HG03354 (cell line): ENCODE results near the gene SLC5A2.
"Not testable (repeated sequence)": the region's sequence is repeated elsewhere in the genome, so short reads cannot be mapped to it uniquely, and the experiment has no call there.

Source experiments
- ATAC-seq: cut with Tn5 transposase; IDR thresholded peaks from one replicate; pipeline ENCODE4 v1.9.1; 2021; ENCODE audit warnings: mild to moderate bottlenecking; ENCODE audit not compliant: unreplicated experiment, poor library complexity, severe bottlenecking

The SLC5A2 gene

GRCh38 chr16:31519759-31520431, 37.0 kb downstream of the SLC5A2 start:
- no peak for ATAC-seq

DNA sequence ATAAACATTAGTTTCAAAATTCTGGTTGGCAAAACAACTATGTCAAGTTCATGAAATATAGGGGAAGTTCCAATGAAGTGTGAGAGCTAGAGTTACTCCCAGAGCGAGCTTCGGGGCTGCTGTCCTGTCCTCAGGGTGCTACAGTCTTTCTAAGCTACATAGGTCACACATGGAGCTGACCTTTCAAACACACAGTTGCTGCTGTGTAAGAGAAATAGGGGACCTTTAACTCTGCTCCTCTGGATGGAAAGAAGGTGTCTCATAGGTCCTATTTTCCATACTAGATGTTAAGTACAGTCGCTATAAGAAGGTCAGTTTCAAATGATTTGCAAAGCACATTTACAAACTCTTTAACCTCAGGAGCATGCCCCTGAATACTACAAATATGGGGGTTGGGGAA, 38.4 kb downstream of the SLC5A2 start:
- no peak for ATAC-seq

DNA sequence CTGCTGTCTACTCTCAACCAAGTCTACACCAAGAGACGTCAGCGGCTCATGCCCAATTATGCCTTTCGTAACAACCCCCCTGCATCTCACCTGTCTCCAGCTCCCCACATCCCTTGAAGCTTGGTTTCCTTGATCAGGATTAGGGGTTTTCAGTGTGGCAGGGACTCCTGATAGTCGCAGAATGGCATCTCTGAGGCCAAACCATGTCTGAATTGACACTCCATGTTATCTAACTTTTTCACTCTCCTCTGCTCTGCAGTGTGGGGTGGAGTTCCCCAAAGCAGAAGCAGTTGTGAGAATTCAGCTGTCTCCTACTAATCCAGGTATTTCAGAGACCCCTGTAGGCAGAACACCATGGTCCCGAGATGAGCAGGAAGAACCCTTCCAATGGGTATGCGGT, 39.1 kb downstream of the SLC5A2 start:
- no peak for ATAC-seq

- not testable (repeated sequence) for ATAC-seq
Observed at GRCh38 chr16:31523768-31524167, 40.8 kb downstream of the SLC5A2 start.

DNA sequence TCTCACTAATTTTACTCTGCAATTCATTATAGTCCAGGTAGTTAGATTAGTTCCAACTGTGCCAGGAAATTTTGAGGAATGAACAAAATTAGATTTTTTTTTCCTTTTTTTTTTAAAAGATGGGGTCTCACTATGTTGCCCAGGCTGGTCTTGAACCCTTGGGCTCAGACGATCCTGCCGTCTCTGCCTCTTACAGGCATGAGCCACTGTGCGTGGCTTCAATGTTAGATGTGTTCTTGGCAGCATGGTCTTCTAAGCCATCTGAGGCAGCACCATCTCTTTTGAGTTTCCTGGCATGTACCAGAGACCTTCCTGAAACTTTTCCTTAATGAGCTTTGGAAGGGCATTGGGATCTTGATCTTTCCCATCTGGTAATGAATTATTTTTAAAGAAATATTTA, 42.2 kb downstream of the SLC5A2 start:
- no peak for ATAC-seq

DNA sequence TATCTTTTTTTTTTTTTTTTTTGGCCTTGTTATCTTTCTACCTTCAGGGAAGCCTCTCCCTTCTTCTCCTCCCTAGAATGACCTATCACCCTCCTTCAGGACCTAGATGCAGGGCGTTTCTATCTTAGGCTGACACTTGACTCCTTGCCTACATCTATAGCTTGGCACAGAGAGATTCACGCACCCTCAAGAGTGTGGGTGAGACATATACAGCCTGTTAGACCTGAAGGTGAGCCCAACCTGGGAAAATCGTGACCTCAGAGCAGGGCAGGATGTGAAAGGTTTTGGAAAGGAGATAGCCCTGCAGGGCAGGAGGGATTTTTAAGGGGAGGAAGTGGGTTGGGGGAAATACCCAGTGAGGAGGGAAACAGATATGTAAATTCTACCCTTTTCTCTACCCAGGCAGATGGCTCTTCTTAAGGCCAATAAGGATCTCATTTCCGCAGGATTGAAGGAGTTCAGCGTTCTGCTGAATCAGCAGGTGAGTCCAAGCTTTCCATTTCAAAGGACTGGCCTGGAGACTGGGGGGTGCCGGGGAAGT, 44.9 kb downstream of the SLC5A2 start, which contains the start of gene AHSP:
AHSP (plus strand) TSS at position 167 of the 541 bp plus-strand sequence; CDS start at position 407, 240 bp downstream.
- no peak for ATAC-seq

GRCh38 chr16:31528523-31529107, 45.7 kb downstream of the SLC5A2 start:
- no peak for ATAC-seq

- ATAC-seq: no peak
Observed at GRCh38 chr16:31529108-31529936, 46.4 kb downstream of the SLC5A2 start.

DNA sequence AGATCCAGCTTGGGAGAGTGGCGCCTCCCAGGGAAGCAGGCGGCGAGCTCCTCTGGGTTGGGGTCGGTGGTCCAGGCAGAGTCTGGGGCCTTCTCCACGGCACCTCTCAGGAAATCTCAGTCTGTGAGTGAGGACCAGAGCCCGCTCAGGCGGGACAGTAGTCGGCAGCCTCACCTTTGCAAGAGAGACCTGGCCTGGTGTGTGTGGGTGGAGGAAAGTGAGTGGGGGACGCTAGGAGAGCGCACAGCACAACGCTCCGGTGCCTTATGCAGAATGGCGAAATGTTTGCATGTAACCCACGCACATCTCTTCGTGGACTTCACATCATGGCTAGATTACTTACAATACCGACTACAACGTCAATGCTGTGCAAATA, 47.0 kb downstream of the SLC5A2 start:
- ATAC-seq: no peak

- ATAC-seq: no peak
Observed at GRCh38 chr16:31530405-31530804, 47.5 kb downstream of the SLC5A2 start.

- no peak for ATAC-seq
Observed at GRCh38 chr16:31531096-31531495, 48.2 kb downstream of the SLC5A2 start.

DNA sequence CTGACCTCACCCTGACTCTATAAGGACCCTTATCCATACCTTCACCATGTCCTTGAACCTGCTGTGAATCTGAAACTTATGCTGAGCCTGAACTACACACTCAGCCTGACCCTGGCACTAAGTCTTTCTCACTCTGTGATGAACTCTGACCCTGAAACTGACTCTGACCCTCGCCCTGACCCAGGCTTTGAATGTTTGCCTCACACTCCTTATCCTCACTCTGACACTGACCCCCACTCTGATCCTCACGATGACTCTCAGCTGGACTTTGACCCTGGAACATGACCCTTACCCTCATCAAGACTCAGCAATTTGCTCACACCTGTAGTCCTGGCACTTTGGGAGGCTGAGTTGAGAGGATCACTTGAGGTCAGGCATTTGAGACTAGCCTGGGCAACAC, 49.2 kb downstream of the SLC5A2 start:
- no peak for ATAC-seq

DNA sequence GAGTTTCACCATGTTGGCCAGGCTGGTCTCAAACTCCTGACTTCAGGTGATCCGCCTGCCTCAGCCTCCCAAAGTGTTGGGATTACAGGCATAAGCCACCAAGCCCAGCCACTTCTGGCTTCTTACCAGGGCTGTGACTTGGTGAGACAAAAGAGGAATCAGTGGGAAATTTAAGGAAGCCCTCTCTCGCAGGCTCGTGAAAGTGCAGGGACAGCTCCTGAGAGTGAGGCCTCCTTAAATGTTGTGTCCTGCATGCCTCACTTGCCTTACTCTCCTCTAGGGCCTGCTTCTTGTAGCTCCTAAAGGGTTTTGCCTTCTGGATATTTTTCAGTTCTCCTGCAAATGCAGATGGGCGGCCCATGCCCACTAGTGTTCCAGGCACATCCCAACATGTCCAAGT, 50.0 kb downstream of the SLC5A2 start:
- ATAC-seq: no peak

- no peak for ATAC-seq
Observed at GRCh38 chr16:31535737-31536136, 52.8 kb downstream of the SLC5A2 start.

DNA sequence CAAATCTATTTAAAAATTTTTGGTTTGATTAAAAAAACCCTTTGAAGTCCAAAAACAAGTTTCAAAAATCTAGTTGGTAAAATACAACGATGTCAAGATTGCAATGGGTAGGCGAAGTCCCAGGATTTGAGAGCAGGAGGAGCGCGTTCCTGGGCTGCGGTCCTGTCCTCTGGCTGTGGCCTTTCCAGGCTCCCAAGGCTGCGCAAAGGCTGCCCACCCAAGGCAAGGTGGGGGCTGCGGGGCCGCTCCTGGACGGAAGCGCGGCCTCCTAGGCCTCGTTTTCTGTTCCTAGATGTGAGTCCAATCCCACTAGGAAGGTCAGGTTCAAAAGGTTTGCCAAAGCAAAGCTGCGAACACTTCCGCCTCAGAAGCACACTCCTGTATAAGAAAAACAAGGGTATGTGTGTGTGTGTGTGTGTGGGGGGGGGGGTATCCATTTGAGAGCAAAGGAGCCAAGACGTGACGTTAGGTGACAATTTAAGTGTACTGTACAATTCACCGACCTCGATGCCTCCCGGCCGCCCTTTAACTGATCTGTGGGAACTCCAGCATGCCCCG, 54.0 kb downstream of the SLC5A2 start:
- no peak for ATAC-seq

- ATAC-seq: no peak
Observed at GRCh38 chr16:31537362-31538242, 54.7 kb downstream of the SLC5A2 start.

DNA sequence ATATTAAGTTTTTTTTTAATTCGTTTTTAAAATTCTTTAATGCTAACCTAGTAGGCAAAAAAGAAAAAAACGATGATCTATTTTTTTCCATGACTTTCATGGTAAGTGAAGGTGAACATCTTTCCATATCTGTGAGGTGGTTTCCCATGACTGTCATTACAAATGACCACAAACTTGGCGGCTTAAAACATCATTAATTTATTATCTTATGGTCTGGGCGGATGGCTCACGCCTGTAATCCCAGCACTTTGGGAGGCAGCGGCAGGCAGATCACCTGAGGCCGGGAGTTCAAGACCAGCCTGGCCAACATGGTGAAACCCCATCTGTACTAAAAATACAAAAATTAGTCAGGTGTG, 55.3 kb downstream of the SLC5A2 start:
- not testable (repeated sequence) for ATAC-seq

DNA sequence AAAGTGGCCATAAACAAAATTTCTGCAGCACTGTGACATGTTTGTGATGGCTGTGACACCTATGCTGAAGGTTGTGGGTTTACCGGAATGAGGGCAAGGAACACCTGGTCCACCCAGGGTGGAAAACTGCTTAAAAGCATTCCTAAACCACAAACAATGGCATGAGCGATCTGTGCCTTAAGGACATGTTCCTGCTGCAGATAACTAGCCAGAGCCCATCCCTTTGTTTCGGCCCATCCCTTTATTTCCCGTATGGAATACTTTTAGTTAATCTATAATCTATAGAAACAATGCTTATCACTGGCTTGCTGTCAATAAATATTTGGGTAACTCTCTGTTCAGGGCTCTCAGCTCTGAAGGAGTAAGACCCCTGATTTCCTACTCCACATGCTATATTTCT, 56.8 kb downstream of the SLC5A2 start:
- ATAC-seq: not testable (repeated sequence)
